ENCODE data around the gene STMP1. TPM values are rescaled to one million over a fixed set of nuclear protein-coding genes. Genes with fewer than 3 reads are reported as not detected.
"Not testable (repeated sequence)": the region's sequence is repeated elsewhere in the genome, so short reads cannot be mapped to it uniquely, and the experiment has no call there.

STMP1 gene
- total RNA-seq, 4 donors from 2014 or later, result 7.7 to 19.9 (median 11.8) TPM

DNA sequence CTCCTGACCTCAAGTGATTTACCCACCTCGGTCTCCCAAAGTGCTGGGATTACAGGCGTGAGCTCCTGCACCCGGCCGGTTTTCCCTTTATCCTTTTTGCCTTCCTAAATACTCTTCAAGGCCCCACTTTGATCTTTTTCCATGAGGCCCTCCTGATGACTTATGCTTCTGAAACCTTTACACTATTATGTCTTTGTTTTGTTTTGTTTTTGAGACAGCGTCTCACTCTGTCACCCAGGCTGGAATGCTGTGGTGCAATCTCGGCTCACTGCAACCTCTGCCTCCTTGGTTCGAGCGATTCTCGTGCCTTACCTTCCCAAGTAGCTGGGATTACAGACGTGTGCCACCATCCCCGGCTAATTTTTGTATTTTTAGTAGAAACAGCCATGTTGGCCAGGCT, 3.8 kb downstream of the STMP1 start:
- H3K9me3 ChIP-seq, result no peaks in the 10 kb centered on the region
- H3K4me3 ChIP-seq, result no peak overlapping the region
- ATAC-seq (no peak), DNase-seq (no peak)
- intact Hi-C loops (cut with DNase I; ENCODE audit: low total_unique reads), result no loop called here
- H3K4me1 ChIP-seq, result peaks cover 52 to 74% of the 10 kb centered on the region in 2 donors
- H3K27me3 ChIP-seq, result no peaks in the 10 kb centered on the region
- no peak for TF ChIP-seq POLR2A (IDR thresholded peaks at IDR 0.05)
- TF ChIP-seq, protein P1, sequence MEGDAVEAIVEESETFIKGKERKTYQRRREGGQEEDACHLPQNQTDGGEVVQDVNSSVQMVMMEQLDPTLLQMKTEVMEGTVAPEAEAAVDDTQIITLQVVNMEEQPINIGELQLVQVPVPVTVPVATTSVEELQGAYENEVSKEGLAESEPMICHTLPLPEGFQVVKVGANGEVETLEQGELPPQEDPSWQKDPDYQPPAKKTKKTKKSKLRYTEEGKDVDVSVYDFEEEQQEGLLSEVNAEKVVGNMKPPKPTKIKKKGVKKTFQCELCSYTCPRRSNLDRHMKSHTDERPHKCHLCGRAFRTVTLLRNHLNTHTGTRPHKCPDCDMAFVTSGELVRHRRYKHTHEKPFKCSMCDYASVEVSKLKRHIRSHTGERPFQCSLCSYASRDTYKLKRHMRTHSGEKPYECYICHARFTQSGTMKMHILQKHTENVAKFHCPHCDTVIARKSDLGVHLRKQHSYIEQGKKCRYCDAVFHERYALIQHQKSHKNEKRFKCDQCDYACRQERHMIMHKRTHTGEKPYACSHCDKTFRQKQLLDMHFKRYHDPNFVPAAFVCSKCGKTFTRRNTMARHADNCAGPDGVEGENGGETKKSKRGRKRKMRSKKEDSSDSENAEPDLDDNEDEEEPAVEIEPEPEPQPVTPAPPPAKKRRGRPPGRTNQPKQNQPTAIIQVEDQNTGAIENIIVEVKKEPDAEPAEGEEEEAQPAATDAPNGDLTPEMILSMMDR (IDR thresholded peaks at IDR 0.05 in 4 of 5, conservative IDR thresholded peaks at IDR 0.05 in 1 of 5), result no peak
- in situ Hi-C loops (cut with MboI; ENCODE audit: low sequenced_read_pairs in 4 of 4), result loop anchor here in 2 of 4 donors (10.0 to 25.0 kb wide), 2 partner anchors 309 to 346 kb away; partner anchors contain the start of gene MTPN (in 1 of the 2)
- no peaks in the 10 kb centered on the region for H3K36me3 ChIP-seq
- H3K27ac ChIP-seq, result peak overlapping the region; percentile 36 to 57 (median 54)

DNA sequence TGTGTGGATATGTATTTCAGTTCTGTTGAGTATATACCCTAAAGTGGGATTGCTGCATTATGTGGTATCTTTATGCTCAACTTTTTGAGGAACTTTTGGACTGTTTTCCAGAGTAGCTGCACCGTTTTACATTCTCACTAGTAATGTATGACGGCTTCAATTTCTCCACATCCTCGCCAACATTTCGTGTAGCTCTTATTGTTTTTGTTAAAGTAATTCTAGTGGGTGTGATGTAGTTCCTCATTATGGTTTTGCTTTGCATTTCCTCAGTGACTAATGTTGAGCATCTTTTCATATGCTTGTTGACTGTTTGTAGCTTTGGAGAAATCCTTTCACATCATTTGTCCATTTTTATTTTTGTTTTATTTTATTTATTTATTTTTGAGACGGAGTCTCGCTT, 4.5 kb downstream of the STMP1 start:
- ATAC-seq (no peak), DNase-seq (no peak)
- H3K4me3 ChIP-seq, result no peak overlapping the region
- peak overlapping the region; percentile 35 to 57 (median 54) for H3K27ac ChIP-seq
- no peaks in the 10 kb centered on the region for H3K36me3 ChIP-seq
- H3K4me1 ChIP-seq, result peaks cover 53 to 76% of the 10 kb centered on the region in 2 donors
- H3K9me3 ChIP-seq, result no peaks in the 10 kb centered on the region
- no peak for TF ChIP-seq POLR2A (IDR thresholded peaks at IDR 0.05)
- TF ChIP-seq, protein P1 (IDR thresholded peaks at IDR 0.05 in 4 of 5, conservative IDR thresholded peaks at IDR 0.05 in 1 of 5), result no peak
- H3K27me3 ChIP-seq, result no peaks in the 10 kb centered on the region
- intact Hi-C loops (cut with DNase I; ENCODE audit: low total_unique reads), result no loop called here
- in situ Hi-C loops (cut with MboI; ENCODE audit: low sequenced_read_pairs in 4 of 4), result loop anchor here in 2 of 4 donors (10.0 to 25.0 kb wide), 2 partner anchors 308 to 345 kb away; partner anchors contain the start of gene MTPN (in 1 of the 2)

DNA sequence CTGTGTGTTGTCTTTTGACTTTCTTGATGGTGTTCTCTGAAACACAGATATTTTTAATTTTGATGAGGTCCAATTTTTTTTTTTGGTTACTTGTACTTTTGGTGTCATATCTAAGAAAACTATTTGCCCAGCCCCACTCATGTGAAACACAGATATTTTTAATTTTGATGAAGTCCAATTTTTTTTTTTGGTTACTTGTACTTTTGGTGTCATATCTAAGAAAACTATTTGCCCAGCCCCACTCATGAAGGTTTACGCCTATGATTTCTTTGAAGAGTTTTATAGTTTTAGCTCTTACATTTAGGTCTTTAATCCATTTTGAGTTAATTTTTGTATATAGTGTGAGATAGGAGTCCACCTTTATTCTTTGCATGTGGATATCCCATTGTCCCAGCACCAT, 5.3 kb downstream of the STMP1 start:
- H3K9me3 ChIP-seq; H3K4me3 ChIP-seq; DNase-seq; H3K27me3 ChIP-seq; ATAC-seq; H3K36me3 ChIP-seq; intact Hi-C loops (cut with DNase I; ENCODE audit: low total_unique reads): not testable (repeated sequence)
- Histone ChIP-seq H3K27ac (peak overlapping the region in 2 of 4 donors; percentile 54 to 57), H3K4me1 (peaks cover 59 to 82% of the 10 kb centered on the region in 2 donors)
- in situ Hi-C loops (cut with MboI; ENCODE audit: low sequenced_read_pairs in 4 of 4), result loop anchor here in 2 of 4 donors (10.0 to 25.0 kb wide), 2 partner anchors 307 to 345 kb away; partner anchors contain the start of gene MTPN (in 1 of the 2)

DNA sequence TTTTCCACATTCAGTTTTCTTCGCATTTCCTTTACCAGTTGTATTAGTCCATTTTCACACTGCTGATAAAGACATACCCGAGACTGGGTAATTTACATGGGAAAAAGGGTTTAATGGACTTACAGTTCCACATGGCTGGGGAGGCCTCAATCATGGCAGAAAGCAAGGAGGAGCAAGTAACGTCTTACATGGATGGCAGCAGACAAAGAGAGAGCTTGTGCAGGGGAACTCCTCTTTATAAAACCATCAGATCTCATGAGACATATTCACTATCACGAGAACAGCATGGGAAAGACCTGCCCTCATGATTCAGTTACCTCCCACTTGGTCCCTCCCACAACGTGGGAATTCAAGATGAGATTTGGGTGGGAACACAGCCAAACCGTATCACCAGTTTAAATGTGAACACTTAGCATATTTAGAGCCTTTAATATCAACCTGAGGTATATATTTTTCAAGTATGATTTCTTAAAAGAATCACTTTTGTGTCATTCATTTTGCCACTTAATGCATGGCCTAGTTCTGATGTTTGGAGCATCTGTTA, 6.6 kb downstream of the STMP1 start:
- ATAC-seq; H3K9me3 ChIP-seq; H3K36me3 ChIP-seq; DNase-seq; intact Hi-C loops (cut with DNase I; ENCODE audit: low total_unique reads); H3K4me3 ChIP-seq; H3K27me3 ChIP-seq: not testable (repeated sequence)
- in situ Hi-C loops (cut with MboI; ENCODE audit: low sequenced_read_pairs in 4 of 4), result loop anchor here in 2 of 4 donors (10.0 to 25.0 kb wide), 2 partner anchors 306 to 343 kb away; partner anchors contain the start of gene MTPN (in 1 of the 2)
- Histone ChIP-seq H3K27ac (peak overlapping the region in 2 of 4 donors; percentile 47 to 66), H3K4me1 (peaks cover 60 to 82% of the 10 kb centered on the region in 2 donors)

DNA sequence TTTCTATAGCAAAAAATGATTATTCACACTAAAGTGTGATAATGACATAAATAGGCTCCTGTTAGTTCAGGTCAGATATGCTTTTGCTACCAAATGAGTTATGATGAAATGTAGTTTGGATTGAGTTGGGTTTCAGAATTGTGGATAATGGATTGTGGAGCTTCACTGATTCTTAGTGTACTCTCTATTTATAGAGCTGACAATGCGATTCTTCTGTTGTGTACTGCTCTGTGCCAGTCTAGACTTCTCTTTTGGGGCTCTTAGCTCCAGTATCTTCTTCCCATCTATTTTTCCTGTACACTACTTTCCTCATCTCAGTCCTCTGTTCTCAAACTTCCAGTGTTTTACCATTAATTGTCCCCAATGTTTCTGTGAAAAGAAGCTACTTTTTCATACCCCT, 7.5 kb downstream of the STMP1 start:
- in situ Hi-C loops (cut with MboI; ENCODE audit: low sequenced_read_pairs in 4 of 4) (loop anchor here (10.0 to 25.0 kb wide), 4 partner anchors 125 to 343 kb away; partner anchors contain the start of gene MTPN (in 1 of the 4)), intact Hi-C loops (cut with DNase I; ENCODE audit: low total_unique reads) (no loop called here)
- no peaks in the 10 kb centered on the region for H3K36me3 ChIP-seq
- no peaks in the 10 kb centered on the region for H3K27me3 ChIP-seq
- no peak for TF ChIP-seq POLR2A (IDR thresholded peaks at IDR 0.05)
- TF ChIP-seq, protein P1 (IDR thresholded peaks at IDR 0.05 in 4 of 5, conservative IDR thresholded peaks at IDR 0.05 in 1 of 5), result no peak
- no peaks in the 10 kb centered on the region for H3K9me3 ChIP-seq
- peak; percentile 22 to 47 for ATAC-seq
- DNase-seq, result no peak
- peak overlapping the region; percentile 39 to 70 (median 56) for H3K27ac ChIP-seq
- H3K4me3 ChIP-seq, result no peak overlapping the region
- H3K4me1 ChIP-seq, result peaks cover 56 to 79% of the 10 kb centered on the region in 2 donors
